Measurements from ENCODE around the gene SH3D19. TPM values are rescaled to one million over a fixed set of nuclear protein-coding genes. Genes with fewer than 3 reads are reported as not detected.
A peak's percentile ranks its signal among the peaks of the same experiment; 100 is the strongest.

SH3D19 gene
- total RNA-seq, 1 donor from 2014 or later, result 4.9 TPM

DNA sequence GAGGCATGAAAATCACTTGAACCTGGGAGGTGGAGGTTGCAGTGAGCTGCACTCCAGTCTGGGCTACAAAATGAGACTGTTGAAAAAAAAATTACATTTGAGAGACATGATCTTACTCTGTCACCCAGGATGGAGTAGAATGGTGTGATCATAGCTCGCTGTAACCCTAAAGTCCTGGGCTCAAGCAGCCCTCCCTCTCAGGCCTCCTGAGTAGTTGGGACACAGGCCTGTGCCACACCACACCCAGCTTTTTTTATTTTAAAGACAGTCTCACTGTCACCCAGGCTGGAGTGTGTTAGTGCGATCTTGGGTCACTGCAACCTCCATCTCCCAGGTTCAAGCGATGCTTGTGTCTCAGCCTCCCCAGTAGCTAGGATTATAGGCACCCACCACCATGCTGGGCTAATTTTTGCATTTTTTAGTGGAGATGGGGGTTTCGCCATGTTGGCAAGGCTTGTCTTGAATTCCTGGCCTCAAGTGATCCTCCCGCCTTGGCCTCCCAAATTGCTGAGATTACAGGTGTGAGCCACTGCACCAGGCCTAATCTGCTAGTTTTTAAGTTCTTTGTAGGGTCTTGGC, 219.9 kb downstream of the SH3D19 start:
- no peaks in the 10 kb centered on the region for H3K36me3 Mint-ChIP-seq (ENCODE audit: unreplicated experiment)
- TF ChIP-seq, protein P1, sequence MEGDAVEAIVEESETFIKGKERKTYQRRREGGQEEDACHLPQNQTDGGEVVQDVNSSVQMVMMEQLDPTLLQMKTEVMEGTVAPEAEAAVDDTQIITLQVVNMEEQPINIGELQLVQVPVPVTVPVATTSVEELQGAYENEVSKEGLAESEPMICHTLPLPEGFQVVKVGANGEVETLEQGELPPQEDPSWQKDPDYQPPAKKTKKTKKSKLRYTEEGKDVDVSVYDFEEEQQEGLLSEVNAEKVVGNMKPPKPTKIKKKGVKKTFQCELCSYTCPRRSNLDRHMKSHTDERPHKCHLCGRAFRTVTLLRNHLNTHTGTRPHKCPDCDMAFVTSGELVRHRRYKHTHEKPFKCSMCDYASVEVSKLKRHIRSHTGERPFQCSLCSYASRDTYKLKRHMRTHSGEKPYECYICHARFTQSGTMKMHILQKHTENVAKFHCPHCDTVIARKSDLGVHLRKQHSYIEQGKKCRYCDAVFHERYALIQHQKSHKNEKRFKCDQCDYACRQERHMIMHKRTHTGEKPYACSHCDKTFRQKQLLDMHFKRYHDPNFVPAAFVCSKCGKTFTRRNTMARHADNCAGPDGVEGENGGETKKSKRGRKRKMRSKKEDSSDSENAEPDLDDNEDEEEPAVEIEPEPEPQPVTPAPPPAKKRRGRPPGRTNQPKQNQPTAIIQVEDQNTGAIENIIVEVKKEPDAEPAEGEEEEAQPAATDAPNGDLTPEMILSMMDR (IDR thresholded peaks at IDR 0.05; ENCODE audit: partially characterized antibody, unreplicated experiment), result no peak
- H3K27me3 Mint-ChIP-seq (ENCODE audit: unreplicated experiment), result peaks cover 2% of the 10 kb centered on the region
- no peak overlapping the region for H3K4me3 Mint-ChIP-seq (ENCODE audit: unreplicated experiment)
- H3K27ac Mint-ChIP-seq (ENCODE audit: unreplicated experiment), result no peak overlapping the region
- H3K9me3 Mint-ChIP-seq (ENCODE audit: unreplicated experiment), result no peaks in the 10 kb centered on the region
- DNase-seq, result no peak
- peaks cover 5% of the 10 kb centered on the region for H3K4me1 Mint-ChIP-seq (ENCODE audit: low read depth, unreplicated experiment)

DNA sequence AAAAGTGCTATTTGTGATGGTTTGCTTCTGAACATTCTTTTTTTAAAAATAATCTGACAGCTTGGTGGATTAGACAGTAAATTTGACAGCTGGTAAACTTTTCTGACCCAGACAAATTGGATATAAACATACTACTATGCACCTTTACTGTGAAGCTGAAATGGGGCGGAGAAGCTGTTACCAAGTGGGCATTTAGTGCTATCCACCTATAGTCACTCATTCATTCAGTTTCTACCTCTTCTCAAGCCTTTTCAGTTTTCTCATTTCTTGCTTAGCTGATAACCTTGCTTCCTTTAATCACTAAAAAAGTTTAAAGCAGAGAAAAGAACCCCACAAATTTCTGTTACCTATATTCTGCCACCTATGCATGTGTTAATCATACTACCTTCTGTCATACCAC, 220.8 kb downstream of the SH3D19 start:
- H3K27ac Mint-ChIP-seq (ENCODE audit: unreplicated experiment), result no peak overlapping the region
- peaks cover 2% of the 10 kb centered on the region for H3K9me3 Mint-ChIP-seq (ENCODE audit: unreplicated experiment)
- peaks cover 4% of the 10 kb centered on the region for H3K27me3 Mint-ChIP-seq (ENCODE audit: unreplicated experiment)
- H3K4me1 Mint-ChIP-seq (ENCODE audit: low read depth, unreplicated experiment), result peaks cover 7% of the 10 kb centered on the region
- TF ChIP-seq, protein P1 (IDR thresholded peaks at IDR 0.05; ENCODE audit: partially characterized antibody, unreplicated experiment), result no peak
- H3K36me3 Mint-ChIP-seq (ENCODE audit: unreplicated experiment), result no peaks in the 10 kb centered on the region
- no peak overlapping the region for H3K4me3 Mint-ChIP-seq (ENCODE audit: unreplicated experiment)
- no peak for DNase-seq

DNA sequence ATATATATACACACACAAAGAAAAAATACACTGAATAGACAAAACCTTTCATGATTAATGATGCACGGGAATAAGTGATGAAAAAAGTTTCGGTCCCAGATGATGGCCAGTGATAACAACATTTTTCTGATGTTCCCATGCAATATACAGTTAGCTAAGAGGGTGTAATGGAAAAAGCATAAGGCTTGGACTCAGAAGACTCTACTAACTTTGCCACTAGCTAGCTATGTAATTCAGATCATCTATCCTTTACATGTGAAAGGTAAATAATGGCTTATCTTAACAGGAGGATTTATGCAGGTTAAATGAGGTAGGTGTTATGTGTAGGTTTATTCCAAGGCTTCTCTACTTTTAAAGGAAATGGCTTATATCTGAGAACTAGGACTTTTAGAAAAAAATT, 221.6 kb downstream of the SH3D19 start:
- Mint-ChIP-seq H3K4me3 (ENCODE audit: unreplicated experiment) (no peak overlapping the region), H3K9me3 (ENCODE audit: unreplicated experiment) (peaks cover 7% of the 10 kb centered on the region), H3K4me1 (ENCODE audit: low read depth, unreplicated experiment) (peaks cover 7% of the 10 kb centered on the region), H3K27ac (ENCODE audit: unreplicated experiment) (no peak overlapping the region), H3K36me3 (ENCODE audit: unreplicated experiment) (no peaks in the 10 kb centered on the region), H3K27me3 (ENCODE audit: unreplicated experiment) (peaks cover 8% of the 10 kb centered on the region)
- TF ChIP-seq, protein P1 (IDR thresholded peaks at IDR 0.05; ENCODE audit: partially characterized antibody, unreplicated experiment), result no peak
- no peak for DNase-seq

DNA sequence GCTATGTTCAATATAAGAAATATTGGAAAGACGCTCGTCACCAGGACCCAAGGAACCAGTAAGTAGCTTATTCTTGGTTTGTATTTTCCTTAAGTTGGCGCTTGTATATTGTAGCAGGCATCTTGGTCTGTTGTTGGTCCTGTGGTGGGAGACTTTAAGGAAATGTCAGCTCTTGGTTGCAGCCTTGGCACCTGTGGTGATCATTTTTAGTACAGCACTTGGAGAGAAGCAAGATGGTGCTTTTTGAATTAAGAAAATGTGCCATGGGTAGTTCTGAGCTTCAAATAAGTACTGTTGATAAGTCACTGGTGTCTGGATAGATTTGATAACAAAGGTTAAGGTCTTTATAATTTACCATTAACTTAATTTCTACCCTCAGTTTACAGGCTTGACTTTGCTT, 224.9 kb downstream of the SH3D19 start:
- peaks cover 7% of the 10 kb centered on the region for H3K9me3 Mint-ChIP-seq (ENCODE audit: unreplicated experiment)
- TF ChIP-seq, protein P1 (IDR thresholded peaks at IDR 0.05; ENCODE audit: partially characterized antibody, unreplicated experiment), result no peak
- H3K4me3 Mint-ChIP-seq (ENCODE audit: unreplicated experiment), result peak overlapping the region; percentile 95
- no peak for DNase-seq
- no peaks in the 10 kb centered on the region for H3K36me3 Mint-ChIP-seq (ENCODE audit: unreplicated experiment)
- peaks cover 7% of the 10 kb centered on the region for H3K4me1 Mint-ChIP-seq (ENCODE audit: low read depth, unreplicated experiment)
- H3K27me3 Mint-ChIP-seq (ENCODE audit: unreplicated experiment), result peaks cover 7% of the 10 kb centered on the region
- peak overlapping the region; percentile 99 for H3K27ac Mint-ChIP-seq (ENCODE audit: unreplicated experiment)

DNA sequence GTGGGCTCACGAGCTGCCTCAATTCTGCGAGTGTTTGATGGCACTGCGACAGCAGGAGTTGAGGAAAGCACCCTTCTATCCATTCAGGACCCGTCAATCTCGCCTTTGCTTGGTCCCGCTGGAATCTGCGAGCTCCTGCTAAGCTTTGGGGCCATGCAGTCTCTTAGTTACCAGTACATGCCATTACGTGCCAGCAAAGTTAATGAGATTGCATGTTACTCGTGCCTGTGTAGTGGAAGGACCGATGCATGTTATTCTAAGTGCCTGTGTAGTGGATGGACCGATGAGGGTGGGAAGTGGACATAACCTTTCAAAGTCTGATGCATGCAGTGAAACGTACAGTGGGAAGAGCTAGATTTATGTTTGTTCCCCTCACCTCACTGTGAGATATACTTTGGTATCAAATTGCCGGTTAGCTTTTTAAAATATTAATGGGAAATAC, 225.4 kb downstream of the SH3D19 start:
- H3K4me1 Mint-ChIP-seq (ENCODE audit: low read depth, unreplicated experiment), result peaks cover 7% of the 10 kb centered on the region
- H3K36me3 Mint-ChIP-seq (ENCODE audit: unreplicated experiment), result no peaks in the 10 kb centered on the region
- peaks cover 7% of the 10 kb centered on the region for H3K27me3 Mint-ChIP-seq (ENCODE audit: unreplicated experiment)
- peak overlapping the region; percentile 99 for H3K27ac Mint-ChIP-seq (ENCODE audit: unreplicated experiment)
- H3K9me3 Mint-ChIP-seq (ENCODE audit: unreplicated experiment), result peaks cover 7% of the 10 kb centered on the region
- TF ChIP-seq, protein P1 (IDR thresholded peaks at IDR 0.05; ENCODE audit: partially characterized antibody, unreplicated experiment), result no peak
- no peak for DNase-seq
- H3K4me3 Mint-ChIP-seq (ENCODE audit: unreplicated experiment), result peak overlapping the region; percentile 95

Data from glutamatergic neuron (in vitro differentiated cells).